Breast epithelium (tissue), 4 donors: ENCODE data around the gene KCNIP1. TPM values are rescaled to one million over a fixed set of nuclear protein-coding genes. Genes with fewer than 3 reads are reported as not detected.

Experiments
- DNase-seq, 2 donors: peaks; one replicate each; pipeline ENCODE4 v3.0.0-alpha.2; 2019; ENCODE audit warnings: low spot score in 2 of 2
- H3K27ac ChIP-seq, 2 donors: fragments of 200-600 bp; sonication (generic) in 1 of 2; one replicate each; pipeline ENCODE4 v1.5.1; 2016 to 2019; ENCODE audit warnings: mild to moderate bottlenecking in 1 of 2
- H3K27me3 ChIP-seq, 2 donors: fragments of 200-600 bp; sonication (generic) in 1 of 2; one replicate each; pipeline versions ENCODE4 v1.5.1 to v1.6.0; 2017 to 2019; ENCODE audit warnings: control low read depth in 1 of 2, mild to moderate bottlenecking in 1 of 2
- H3K36me3 ChIP-seq: fragments of 200-600 bp; one replicate; pipeline ENCODE4 v1.5.1; 2019
- H3K4me1 ChIP-seq, 2 donors: fragments of 200-600 bp; sonication (generic); one replicate each; pipeline ENCODE4 v1.5.1; 2016 to 2019; ENCODE audit warnings: control low read depth in 1 of 2
- H3K4me3 ChIP-seq, 3 donors: fragments of 200-600 bp; sonication (generic); 1 replicate in 2 of 3; 2 replicates in 1 of 3; pipeline ENCODE4 v1.5.1; 2016 to 2019; ENCODE audit warnings: mild to moderate bottlenecking in 3 of 3, moderate library complexity in 2 of 3
- H3K9me3 ChIP-seq, 2 donors: fragments of 200-600 bp; sonication (generic) in 1 of 2; one replicate each; pipeline ENCODE4 v1.5.1; 2016 to 2019; ENCODE audit warnings: control low read depth in 1 of 2
- POLR2A ChIP-seq: fragments of 450-650 bp; IDR thresholded peaks from one replicate; pipeline ENCODE4 v1.6.1; 2016; ENCODE audit warnings: antibody characterized with exemption, mild to moderate bottlenecking, moderate library complexity
- POLR2AphosphoS5 ChIP-seq, 3 donors: sonication (generic); formaldehyde crosslinking; IDR thresholded peaks; one replicate each; pipeline ENCODE4 v1.6.1; 2017; ENCODE audit warnings: antibody characterized with exemption in 3 of 3
- intact Hi-C: fragments of 100-400 bp; cut with DNase I; formaldehyde crosslinking; loops from one replicate; pipeline ENCODE4 v1.15.1; 2023; ENCODE audit warnings: low total_unique reads
- total RNA-seq, 3 donors: library from RNA; depleted of rRNA; stranded (reverse); fragments of >200 nt; gene quantifications; one replicate each; pipeline ENCODE4 v1.1.0, GENCODE V29; 2016
- TF ChIP-seq, protein P1 (sequence below), 3 donors: fragments of 450-650 bp; IDR thresholded peaks; one replicate each; pipeline ENCODE4 v1.5.1; 2016 to 2017; ENCODE audit warnings: antibody characterized with exemption in 3 of 3, mild to moderate bottlenecking in 3 of 3, moderate library complexity in 3 of 3

The KCNIP1 gene
- total RNA-seq, 3 donors from 2014 or later: 1.0 to 1.6 TPM; not detected in 1

DNA sequence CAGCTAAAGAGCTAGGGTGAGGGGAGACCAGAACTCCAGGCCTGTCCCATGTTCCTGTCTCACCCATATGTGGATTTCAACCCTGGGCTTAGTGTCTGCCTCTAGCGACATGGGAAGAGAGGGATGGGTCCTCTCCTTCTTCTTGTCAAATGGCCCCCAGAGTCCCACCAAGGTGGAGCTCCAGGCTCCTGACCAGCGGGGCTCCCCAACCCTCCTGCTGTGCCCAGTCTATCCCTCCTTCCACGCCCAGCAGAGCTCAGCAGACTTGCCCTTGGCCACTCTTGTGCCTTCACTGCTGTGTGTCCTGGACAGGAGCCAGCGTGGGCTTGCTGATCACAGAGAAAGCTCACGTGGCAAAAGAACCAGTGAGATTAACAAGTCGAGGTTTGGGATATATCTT lies 156.7 kb downstream of the KCNIP1 start:
- H3K27ac ChIP-seq: no peak overlapping the region

DNA sequence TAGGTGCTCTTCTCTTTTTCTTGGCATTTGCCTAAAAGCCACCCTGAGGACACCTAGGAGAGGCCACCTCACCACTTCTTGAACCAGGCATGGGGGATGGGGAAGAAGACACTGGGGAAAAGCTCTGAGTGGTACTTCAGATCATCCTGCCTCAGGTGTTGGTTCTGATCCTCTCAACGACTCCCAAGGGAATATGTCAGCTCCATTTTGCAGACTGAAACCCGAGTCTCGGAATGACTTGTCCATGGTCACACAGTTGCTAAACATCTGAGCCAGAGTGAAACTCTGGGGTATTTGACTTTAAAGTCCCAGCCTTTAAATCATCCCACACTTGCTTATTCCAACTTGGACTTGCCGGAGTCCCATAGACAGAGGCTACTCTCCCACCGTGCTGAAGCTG lies 159.1 kb downstream of the KCNIP1 start:
- intact Hi-C loops: no loop called here

More for the DNA sequence above, 156.7 kb downstream of the KCNIP1 start:
- no peaks in the 10 kb centered on the region for H3K36me3 ChIP-seq
- no peak overlapping the region for H3K4me3 ChIP-seq
- no peaks in the 10 kb centered on the region for H3K9me3 ChIP-seq
- DNase-seq: no peak
- no peaks in the 10 kb centered on the region for H3K4me1 ChIP-seq
- intact Hi-C loops: no loop called here
- no peaks in the 10 kb centered on the region for H3K27me3 ChIP-seq
- TF ChIP-seq, protein P1, sequence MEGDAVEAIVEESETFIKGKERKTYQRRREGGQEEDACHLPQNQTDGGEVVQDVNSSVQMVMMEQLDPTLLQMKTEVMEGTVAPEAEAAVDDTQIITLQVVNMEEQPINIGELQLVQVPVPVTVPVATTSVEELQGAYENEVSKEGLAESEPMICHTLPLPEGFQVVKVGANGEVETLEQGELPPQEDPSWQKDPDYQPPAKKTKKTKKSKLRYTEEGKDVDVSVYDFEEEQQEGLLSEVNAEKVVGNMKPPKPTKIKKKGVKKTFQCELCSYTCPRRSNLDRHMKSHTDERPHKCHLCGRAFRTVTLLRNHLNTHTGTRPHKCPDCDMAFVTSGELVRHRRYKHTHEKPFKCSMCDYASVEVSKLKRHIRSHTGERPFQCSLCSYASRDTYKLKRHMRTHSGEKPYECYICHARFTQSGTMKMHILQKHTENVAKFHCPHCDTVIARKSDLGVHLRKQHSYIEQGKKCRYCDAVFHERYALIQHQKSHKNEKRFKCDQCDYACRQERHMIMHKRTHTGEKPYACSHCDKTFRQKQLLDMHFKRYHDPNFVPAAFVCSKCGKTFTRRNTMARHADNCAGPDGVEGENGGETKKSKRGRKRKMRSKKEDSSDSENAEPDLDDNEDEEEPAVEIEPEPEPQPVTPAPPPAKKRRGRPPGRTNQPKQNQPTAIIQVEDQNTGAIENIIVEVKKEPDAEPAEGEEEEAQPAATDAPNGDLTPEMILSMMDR (IDR thresholded peaks at IDR 0.05): no peak
- TF ChIP-seq POLR2A (no peak), POLR2AphosphoS5 (IDR thresholded peaks at IDR 0.05) (no peak)

DNA sequence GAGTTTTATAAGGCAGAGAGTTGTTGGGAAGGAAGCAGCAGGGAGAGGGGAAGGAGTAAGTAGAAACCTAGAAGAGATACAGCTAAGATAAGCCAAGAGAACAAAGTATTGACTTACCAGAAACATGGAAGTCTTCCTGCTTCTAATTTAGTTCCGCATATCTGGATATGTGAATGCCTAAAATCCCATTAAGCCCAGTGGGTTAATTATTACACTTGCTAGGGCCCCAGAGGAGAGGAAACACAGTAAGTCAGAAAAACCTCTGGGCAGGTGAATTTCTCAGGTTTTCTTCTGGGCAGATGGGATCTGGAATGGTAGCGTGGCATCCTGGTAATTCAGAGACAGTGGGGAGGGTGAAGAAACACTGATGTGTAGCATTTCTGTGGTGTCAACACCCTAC lies 175.0 kb downstream of the KCNIP1 start:
- Histone ChIP-seq H3K36me3 (no peaks in the 10 kb centered on the region), H3K27ac (no peak overlapping the region), H3K27me3 (peaks cover 0 to 20% of the 10 kb centered on the region in 2 donors), H3K4me3 (no peak overlapping the region), H3K9me3 (no peaks in the 10 kb centered on the region), H3K4me1 (no peaks in the 10 kb centered on the region)
- intact Hi-C loops: no loop called here
- no peak for TF ChIP-seq POLR2A
- TF ChIP-seq POLR2AphosphoS5 (IDR thresholded peaks at IDR 0.05): no peak
- TF ChIP-seq, protein P1 (IDR thresholded peaks at IDR 0.05): no peak
- no peak for DNase-seq

More for the DNA sequence above, 159.1 kb downstream of the KCNIP1 start:
- H3K27me3 ChIP-seq: no peaks in the 10 kb centered on the region
- TF ChIP-seq POLR2A (no peak), POLR2AphosphoS5 (IDR thresholded peaks at IDR 0.05) (no peak)
- TF ChIP-seq, protein P1 (IDR thresholded peaks at IDR 0.05): no peak
- H3K27ac ChIP-seq: no peak overlapping the region
- H3K9me3 ChIP-seq: no peaks in the 10 kb centered on the region
- H3K36me3 ChIP-seq: no peaks in the 10 kb centered on the region
- no peaks in the 10 kb centered on the region for H3K4me1 ChIP-seq
- no peak overlapping the region for H3K4me3 ChIP-seq
- DNase-seq: no peak

DNA sequence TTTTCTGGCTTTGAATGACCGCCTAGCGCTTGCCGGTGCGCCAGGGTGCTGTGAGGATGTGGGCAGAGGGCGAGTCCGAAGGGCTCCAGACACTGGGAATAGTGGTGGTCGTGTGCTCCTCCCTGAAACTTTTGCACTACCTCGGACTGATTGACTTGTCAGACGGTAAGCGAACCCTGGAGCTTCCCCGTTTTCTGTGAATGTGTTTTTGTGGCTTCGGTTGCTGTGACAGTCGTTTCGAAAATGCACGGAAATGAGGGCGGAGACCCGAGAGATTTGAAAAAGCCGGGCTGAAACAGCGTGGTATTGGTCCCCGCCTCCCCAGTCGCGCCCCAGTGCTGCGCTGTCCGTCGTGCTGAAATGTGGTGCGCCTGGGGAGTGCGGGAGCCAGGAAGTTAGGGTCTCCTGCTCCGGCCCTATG lies 177.2 kb downstream of the KCNIP1 start:
- no peak overlapping the region for H3K4me3 ChIP-seq
- intact Hi-C loops: no loop called here
- DNase-seq: no peak
- no peak for TF ChIP-seq POLR2A
- TF ChIP-seq POLR2AphosphoS5 (IDR thresholded peaks at IDR 0.05): no peak
- TF ChIP-seq, protein P1 (IDR thresholded peaks at IDR 0.05): no peak
- H3K27ac ChIP-seq: no peak overlapping the region
- H3K27me3 ChIP-seq: peaks cover 0 to 20% of the 10 kb centered on the region in 2 donors
- H3K9me3 ChIP-seq: no peaks in the 10 kb centered on the region
- no peaks in the 10 kb centered on the region for H3K4me1 ChIP-seq
- H3K36me3 ChIP-seq: no peaks in the 10 kb centered on the region

DNA sequence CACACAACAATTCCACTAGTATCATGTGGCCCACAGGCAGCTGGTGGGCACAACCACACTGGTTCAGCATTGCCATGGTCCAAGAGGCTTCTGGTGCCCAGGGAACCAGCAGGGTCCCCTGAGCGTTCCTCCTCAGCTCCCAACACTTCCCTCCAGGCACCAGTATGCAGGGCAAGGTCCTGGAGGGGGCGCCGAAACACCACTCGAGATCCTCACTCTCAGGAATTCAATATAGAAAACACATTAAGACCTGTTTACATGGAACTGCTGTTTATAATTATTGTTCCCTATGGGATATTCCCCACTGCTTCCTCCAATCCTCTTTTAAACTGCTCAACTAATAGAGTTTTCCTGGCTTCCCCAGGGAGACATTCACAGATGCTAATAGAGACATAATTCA lies 187.8 kb downstream of the KCNIP1 start:
- no peaks in the 10 kb centered on the region for H3K9me3 ChIP-seq
- no peak for DNase-seq
- H3K4me1 ChIP-seq: no peaks in the 10 kb centered on the region
- peaks cover 0 to 21% of the 10 kb centered on the region in 2 donors for H3K27me3 ChIP-seq
- no peaks in the 10 kb centered on the region for H3K36me3 ChIP-seq
- no peak for TF ChIP-seq POLR2AphosphoS5 (IDR thresholded peaks at IDR 0.05)
- TF ChIP-seq, protein P1 (IDR thresholded peaks at IDR 0.05): no peak
- TF ChIP-seq POLR2A: no peak
- H3K27ac ChIP-seq: no peak overlapping the region
- no peak overlapping the region for H3K4me3 ChIP-seq
- intact Hi-C loops: loop anchor here (10.0 kb wide), 1 partner anchor 1003 kb away; no protein-coding TSS in a partner anchor
